HEK293 (cell line): ENCODE data around the gene DNAJB4.

Experiments used
- CTCF ChIP-seq: fragments of 450-650 bp; formaldehyde crosslinking; IDR thresholded peaks from 2 replicates; pipeline ENCODE4 v1.5.1; 2016; ENCODE audit warnings: missing biosample characterization, missing genetic modification characterization
- GLIS2 ChIP-seq: fragments of 450-650 bp; formaldehyde crosslinking; IDR thresholded peaks from 2 replicates; pipeline ENCODE4 v1.5.1; 2016; ENCODE audit warnings: missing biosample characterization, missing genetic modification characterization
- KLF7 ChIP-seq: fragments of 450-650 bp; formaldehyde crosslinking; IDR thresholded peaks from 2 replicates; pipeline ENCODE4 v1.5.1; 2016; ENCODE audit warnings: missing biosample characterization, missing genetic modification characterization, borderline replicate concordance
- PBX3 ChIP-seq: sonication (generic); formaldehyde crosslinking; IDR thresholded peaks from 2 replicates; pipeline ENCODE4 v1.8.1; 2022; ENCODE audit warnings: mild to moderate bottlenecking, moderate library complexity, missing genetic modification reagents
- PRDM4 ChIP-seq: fragments of 450-650 bp; formaldehyde crosslinking; IDR thresholded peaks from 2 replicates; pipeline ENCODE4 v1.5.1; 2017; ENCODE audit warnings: missing biosample characterization, missing genetic modification characterization
- YY1 ChIP-seq: fragments of 450-650 bp; formaldehyde crosslinking; IDR thresholded peaks from 2 replicates; pipeline ENCODE4 v1.5.1; 2018; ENCODE audit warnings: missing biosample characterization, missing genetic modification characterization
- ZNF19 ChIP-seq: fragments of 450-650 bp; formaldehyde crosslinking; IDR thresholded peaks from 2 replicates; pipeline ENCODE4; 2016; ENCODE audit warnings: missing biosample characterization, missing genetic modification characterization, low read depth
- ZNF843 ChIP-seq: fragments of 450-650 bp; formaldehyde crosslinking; IDR thresholded peaks from 2 replicates; pipeline ENCODE4 v1.5.1; 2016; ENCODE audit warnings: missing biosample characterization, missing genetic modification characterization
- TF ChIP-seq, protein P1 (sequence below): fragments of 450-650 bp; formaldehyde crosslinking; IDR thresholded peaks from 2 replicates; pipeline ENCODE4 v1.5.1; 2016; ENCODE audit warnings: missing biosample characterization, missing genetic modification characterization
- TF ChIP-seq, protein P2 (sequence below): fragments of 450-650 bp; formaldehyde crosslinking; conservative IDR thresholded peaks from 2 replicates; pipeline ENCODE4 v1.5.1; 2016; ENCODE audit warnings: low read depth, missing biosample characterization, missing genetic modification characterization

- TF ChIP-seq CTCF (tag by site-specific recombination), result no peak
- TF ChIP-seq ZNF843 (tag by site-specific recombination), result no peak
- TF ChIP-seq ZNF19 (tag by site-specific recombination), result no peak
- TF ChIP-seq, protein P1, sequence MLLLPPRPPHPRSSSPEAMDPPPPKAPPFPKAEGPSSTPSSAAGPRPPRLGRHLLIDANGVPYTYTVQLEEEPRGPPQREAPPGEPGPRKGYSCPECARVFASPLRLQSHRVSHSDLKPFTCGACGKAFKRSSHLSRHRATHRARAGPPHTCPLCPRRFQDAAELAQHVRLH, result no peak
- TF ChIP-seq PRDM4, result no peak
- TF ChIP-seq YY1 (tag by site-specific recombination), result no peak
- no peak for TF ChIP-seq PBX3 (CRISPR knock-in tag)
- no peak for TF ChIP-seq KLF7
- no peak for TF ChIP-seq GLIS2 (tag by site-specific recombination)
- TF ChIP-seq, protein P2, sequence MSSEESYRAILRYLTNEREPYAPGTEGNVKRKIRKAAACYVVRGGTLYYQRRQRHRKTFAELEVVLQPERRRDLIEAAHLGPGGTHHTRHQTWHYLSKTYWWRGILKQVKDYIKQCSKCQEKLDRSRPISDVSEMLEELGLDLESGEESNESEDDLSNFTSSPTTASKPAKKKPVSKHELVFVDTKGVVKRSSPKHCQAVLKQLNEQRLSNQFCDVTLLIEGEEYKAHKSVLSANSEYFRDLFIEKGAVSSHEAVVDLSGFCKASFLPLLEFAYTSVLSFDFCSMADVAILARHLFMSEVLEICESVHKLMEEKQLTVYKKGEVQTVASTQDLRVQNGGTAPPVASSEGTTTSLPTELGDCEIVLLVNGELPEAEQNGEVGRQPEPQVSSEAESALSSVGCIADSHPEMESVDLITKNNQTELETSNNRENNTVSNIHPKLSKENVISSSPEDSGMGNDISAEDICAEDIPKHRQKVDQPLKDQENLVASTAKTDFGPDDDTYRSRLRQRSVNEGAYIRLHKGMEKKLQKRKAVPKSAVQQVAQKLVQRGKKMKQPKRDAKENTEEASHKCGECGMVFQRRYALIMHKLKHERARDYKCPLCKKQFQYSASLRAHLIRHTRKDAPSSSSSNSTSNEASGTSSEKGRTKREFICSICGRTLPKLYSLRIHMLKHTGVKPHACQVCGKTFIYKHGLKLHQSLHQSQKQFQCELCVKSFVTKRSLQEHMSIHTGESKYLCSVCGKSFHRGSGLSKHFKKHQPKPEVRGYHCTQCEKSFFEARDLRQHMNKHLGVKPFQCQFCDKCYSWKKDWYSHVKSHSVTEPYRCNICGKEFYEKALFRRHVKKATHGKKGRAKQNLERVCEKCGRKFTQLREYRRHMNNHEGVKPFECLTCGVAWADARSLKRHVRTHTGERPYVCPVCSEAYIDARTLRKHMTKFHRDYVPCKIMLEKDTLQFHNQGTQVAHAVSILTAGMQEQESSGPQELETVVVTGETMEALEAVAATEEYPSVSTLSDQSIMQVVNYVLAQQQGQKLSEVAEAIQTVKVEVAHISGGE (tag by site-specific recombination), result no peak
Observed at GRCh38 chr1:78038071-78038470, 33.3 kb downstream of the DNAJB4 start.
